Stimulated activated CD8-positive, alpha-beta memory T cell treated with anti-CD3 and anti-CD28 coated beads, Interleukin-4, amount 100 ng/mL, for 24 hours (primary cell): ENCODE results near the gene RHBDF2.

Source experiments
- DNase-seq: peaks from one replicate; pipeline ENCODE4 v3.0.0-alpha.2; 2020; ENCODE audit warnings: low read depth

Gene RHBDF2

GRCh38 chr17:76501018-76501826, at the start of gene RHBDF2:
TSS of gene RHBDF2 (minus strand) at chr17:76501423. CDS start at chr17:76481524, 19,899 bp downstream.
- DNase-seq: peak; percentile 89

- DNase-seq: no peak
Observed at GRCh38 chr17:76549539-76549938, 48.3 kb upstream of the RHBDF2 start.

- DNase-seq: no peak
Observed at GRCh38 chr17:76549215-76549518, 47.9 kb upstream of the RHBDF2 start.

GRCh38 chr17:76548378-76549214, 47.4 kb upstream of the RHBDF2 start:
- DNase-seq: no peak

- no peak for DNase-seq
Observed at GRCh38 chr17:76547642-76548202, 46.5 kb upstream of the RHBDF2 start.

GRCh38 chr17:76547183-76547641, 46.0 kb upstream of the RHBDF2 start:
- peak; percentile 36 for DNase-seq

- no peak for DNase-seq
Observed at GRCh38 chr17:76546556-76547182, 45.4 kb upstream of the RHBDF2 start.

GRCh38 chr17:76545918-76546555, 44.8 kb upstream of the RHBDF2 start:
- no peak for DNase-seq

- DNase-seq: no peak
Observed at GRCh38 chr17:76544546-76545365, 43.5 kb upstream of the RHBDF2 start.

GRCh38 chr17:76543826-76544545, 42.8 kb upstream of the RHBDF2 start:
- no peak for DNase-seq

- no peak for DNase-seq
Observed at GRCh38 chr17:76543482-76543825, 42.2 kb upstream of the RHBDF2 start.

- DNase-seq: no peak
Observed at GRCh38 chr17:76542984-76543383, 41.8 kb upstream of the RHBDF2 start.

- DNase-seq: no peak
Observed at GRCh38 chr17:76542566-76542971, 41.3 kb upstream of the RHBDF2 start.

GRCh38 chr17:76541739-76542454, 40.7 kb upstream of the RHBDF2 start:
- DNase-seq: no peak

- peak; percentile 16 for DNase-seq
Observed at GRCh38 chr17:76540381-76541300, 39.4 kb upstream of the RHBDF2 start.

- no peak for DNase-seq
Observed at GRCh38 chr17:76539631-76540271, 38.5 kb upstream of the RHBDF2 start, which contains the start of gene PRCD. TSS of gene PRCD (plus strand) at chr17:76540044. CDS start at chr17:76540142, 98 bp downstream.

- no peak for DNase-seq
Observed at GRCh38 chr17:76538941-76539570, 37.8 kb upstream of the RHBDF2 start.
